Parathyroid adenoma (tissue), 2 donors: ENCODE measurements around the gene LITAFD.

Experiments used
- H2AFZ ChIP-seq: fragments of 300-600 bp; sonication (generic); one replicate; pipeline ENCODE4 v1.7.0; 2017; ENCODE audit warnings: antibody characterized with exemption, mild to moderate bottlenecking
- H3K27ac ChIP-seq: fragments of 300-600 bp; sonication (generic); one replicate; pipeline ENCODE4 v1.7.0; 2017
- H3K27me3 ChIP-seq: fragments of 300-600 bp; sonication (generic); one replicate; pipeline ENCODE4 v1.7.0; 2017; ENCODE audit warnings: low read length; ENCODE audit not compliant: control insufficient read depth, insufficient read depth
- H3K36me3 ChIP-seq: fragments of 300-600 bp; sonication (generic); one replicate; pipeline ENCODE4 v1.7.0; 2017; ENCODE audit warnings: low read length; ENCODE audit not compliant: control insufficient read depth, insufficient read depth
- H3K4me1 ChIP-seq: fragments of 300-600 bp; sonication (generic); one replicate; pipeline ENCODE4 v1.7.0; 2017; ENCODE audit warnings: control low read depth
- H3K4me2 ChIP-seq: fragments of 300-600 bp; sonication (generic); one replicate; pipeline ENCODE4 v1.7.0; 2017; ENCODE audit warnings: low read length
- H3K4me3 ChIP-seq: fragments of 300-600 bp; sonication (generic); one replicate; pipeline ENCODE4 v1.7.0; 2017; ENCODE audit warnings: low read depth, low read length
- H3K79me2 ChIP-seq: fragments of 300-600 bp; sonication (generic); one replicate; pipeline ENCODE4 v1.7.0; 2017; ENCODE audit warnings: control low read depth
- H3K9ac ChIP-seq: fragments of 300-600 bp; sonication (generic); one replicate; pipeline ENCODE4 v1.7.0; 2017; ENCODE audit warnings: mild to moderate bottlenecking
- H3K9me3 ChIP-seq: fragments of 300-600 bp; sonication (generic); one replicate; pipeline ENCODE4 v1.7.0; 2017; ENCODE audit warnings: low read length; ENCODE audit not compliant: control insufficient read depth
- TF ChIP-seq, protein P1 (sequence below): fragments of 300-600 bp; sonication (generic); IDR thresholded peaks from one replicate; pipeline ENCODE4 v1.7.0; 2017; ENCODE audit warnings: antibody characterized with exemption, mild to moderate bottlenecking
- donor health status: primary hyperparathyroidism.

LITAFD gene

DNA sequence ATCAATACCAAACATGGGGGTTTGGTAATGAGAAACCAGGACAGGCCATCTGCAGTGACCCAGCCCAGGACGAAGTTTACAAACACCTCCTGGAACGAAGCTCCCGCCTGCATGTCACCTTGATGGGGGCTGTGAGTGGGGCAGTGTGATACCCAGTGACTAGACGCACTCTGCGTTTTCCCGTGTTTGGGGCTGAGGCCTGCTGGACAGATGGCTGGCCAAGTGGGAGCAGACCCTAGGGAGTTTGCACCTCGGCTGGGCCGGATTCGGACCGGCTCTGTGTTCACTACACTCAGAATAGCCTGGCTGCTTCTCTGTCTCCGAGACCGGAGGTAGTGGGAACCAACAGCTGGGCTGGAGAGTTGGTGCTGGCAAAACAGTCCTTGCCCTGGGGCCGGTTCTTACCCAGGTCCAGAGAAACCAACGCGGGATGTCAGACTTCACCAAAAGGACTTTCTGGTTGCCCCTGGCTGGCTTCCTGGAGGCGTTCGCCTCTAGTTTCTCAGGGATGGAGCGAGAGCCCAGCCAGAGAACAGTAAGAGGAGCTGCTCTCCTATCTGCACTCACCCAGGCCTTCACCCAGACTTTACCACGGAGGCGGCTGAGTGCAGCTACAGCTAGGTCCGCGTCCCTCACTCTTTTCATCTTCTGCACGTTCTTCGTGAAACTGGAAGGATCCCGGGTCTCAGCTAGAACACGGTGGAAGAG lies 33.8 kb upstream of the LITAFD start:
- Histone ChIP-seq H3K27me3 (no peaks in the 10 kb centered on the region), H3K4me3 (no peak overlapping the region), H2AFZ (no peak overlapping the region), H3K36me3 (no peaks in the 10 kb centered on the region), H3K4me1 (no peaks in the 10 kb centered on the region), H3K27ac (no peak overlapping the region), H3K9me3 (no peaks in the 10 kb centered on the region), H3K9ac (no peak overlapping the region), H3K4me2 (no peak overlapping the region), H3K79me2 (no peaks in the 10 kb centered on the region)
- TF ChIP-seq, protein P1, sequence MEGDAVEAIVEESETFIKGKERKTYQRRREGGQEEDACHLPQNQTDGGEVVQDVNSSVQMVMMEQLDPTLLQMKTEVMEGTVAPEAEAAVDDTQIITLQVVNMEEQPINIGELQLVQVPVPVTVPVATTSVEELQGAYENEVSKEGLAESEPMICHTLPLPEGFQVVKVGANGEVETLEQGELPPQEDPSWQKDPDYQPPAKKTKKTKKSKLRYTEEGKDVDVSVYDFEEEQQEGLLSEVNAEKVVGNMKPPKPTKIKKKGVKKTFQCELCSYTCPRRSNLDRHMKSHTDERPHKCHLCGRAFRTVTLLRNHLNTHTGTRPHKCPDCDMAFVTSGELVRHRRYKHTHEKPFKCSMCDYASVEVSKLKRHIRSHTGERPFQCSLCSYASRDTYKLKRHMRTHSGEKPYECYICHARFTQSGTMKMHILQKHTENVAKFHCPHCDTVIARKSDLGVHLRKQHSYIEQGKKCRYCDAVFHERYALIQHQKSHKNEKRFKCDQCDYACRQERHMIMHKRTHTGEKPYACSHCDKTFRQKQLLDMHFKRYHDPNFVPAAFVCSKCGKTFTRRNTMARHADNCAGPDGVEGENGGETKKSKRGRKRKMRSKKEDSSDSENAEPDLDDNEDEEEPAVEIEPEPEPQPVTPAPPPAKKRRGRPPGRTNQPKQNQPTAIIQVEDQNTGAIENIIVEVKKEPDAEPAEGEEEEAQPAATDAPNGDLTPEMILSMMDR, result no peak

GRCh38 chr16:8848939-8849391 lies 33.2 kb upstream of the LITAFD start:
- no peaks in the 10 kb centered on the region for H3K9me3 ChIP-seq
- no peak overlapping the region for H3K9ac ChIP-seq
- H2AFZ ChIP-seq, result no peak overlapping the region
- H3K27ac ChIP-seq, result no peak overlapping the region
- H3K4me1 ChIP-seq, result no peaks in the 10 kb centered on the region
- TF ChIP-seq, protein P1, result no peak
- H3K27me3 ChIP-seq, result no peaks in the 10 kb centered on the region
- no peaks in the 10 kb centered on the region for H3K36me3 ChIP-seq
- H3K4me3 ChIP-seq, result no peak overlapping the region
- no peaks in the 10 kb centered on the region for H3K79me2 ChIP-seq
- no peak overlapping the region for H3K4me2 ChIP-seq

- TF ChIP-seq, protein P1, result no peak
- no peaks in the 10 kb centered on the region for H3K27me3 ChIP-seq
- no peaks in the 10 kb centered on the region for H3K79me2 ChIP-seq
- H2AFZ ChIP-seq, result no peak overlapping the region
- H3K4me2 ChIP-seq, result no peak overlapping the region
- no peak overlapping the region for H3K4me3 ChIP-seq
- no peak overlapping the region for H3K9ac ChIP-seq
- no peaks in the 10 kb centered on the region for H3K9me3 ChIP-seq
- H3K4me1 ChIP-seq, result no peaks in the 10 kb centered on the region
- no peaks in the 10 kb centered on the region for H3K36me3 ChIP-seq
- peak overlapping the region; percentile 1 for H3K27ac ChIP-seq
Observed at GRCh38 chr16:8849411-8850011, 32.6 kb upstream of the LITAFD start.

GRCh38 chr16:8850279-8850885 lies 31.8 kb upstream of the LITAFD start:
- H3K4me2 ChIP-seq, result no peak overlapping the region
- H2AFZ ChIP-seq, result no peak overlapping the region
- H3K36me3 ChIP-seq, result no peaks in the 10 kb centered on the region
- TF ChIP-seq, protein P1, result no peak
- H3K79me2 ChIP-seq, result no peaks in the 10 kb centered on the region
- H3K27ac ChIP-seq, result peak overlapping the region; percentile 1
- no peaks in the 10 kb centered on the region for H3K9me3 ChIP-seq
- no peak overlapping the region for H3K4me3 ChIP-seq
- no peaks in the 10 kb centered on the region for H3K27me3 ChIP-seq
- no peaks in the 10 kb centered on the region for H3K4me1 ChIP-seq
- H3K9ac ChIP-seq, result no peak overlapping the region
